Activated CD8-positive, alpha-beta T cell treated with anti-CD3 and anti-CD28 coated beads for 36 hours (primary cell): ENCODE measurements around the gene SFI1. TPM values are rescaled to one million over a fixed set of nuclear protein-coding genes. Genes with fewer than 3 reads are reported as not detected.

Experiments
- ATAC-seq: fragments of 200-7000 bp; cut with Tn5 transposase; one replicate; pipeline ENCODE4 v1.10.0; 2021; ENCODE audit warnings: mild to moderate bottlenecking, moderate library complexity
- CTCF ChIA-PET: fragments of 350-600 bp; sonication (Branson Sonifier 250); formaldehyde crosslinking; loops from one replicate; lab custom pipeline; 2021; ENCODE audit warnings: antibody characterized with exemption; lab: Charles Lee
- POLR2A ChIA-PET: fragments of 350-600 bp; sonication (Branson Sonifier 250); formaldehyde crosslinking; loops from one replicate; lab custom pipeline; 2021; ENCODE audit warnings: antibody characterized with exemption; lab: Charles Lee
- DNase-seq: peaks from one replicate; pipeline ENCODE4 v3.0.0-alpha.2; 2020
- H3K27ac Mint-ChIP-seq: one replicate; pipeline ENCODE4 v1.8.0; 2021; ENCODE audit warnings: mild to moderate bottlenecking, mixed read lengths
- H3K27me3 Mint-ChIP-seq: one replicate; pipeline ENCODE4 v1.8.0; 2021; ENCODE audit warnings: mixed read lengths
- H3K36me3 Mint-ChIP-seq: one replicate; pipeline ENCODE4 v1.8.0; 2021; ENCODE audit warnings: low read depth, mixed read lengths
- H3K4me1 Mint-ChIP-seq: one replicate; pipeline ENCODE4 v1.8.0; 2021; ENCODE audit warnings: low read depth, mixed read lengths
- H3K4me3 Mint-ChIP-seq: one replicate; pipeline ENCODE4 v1.8.0; 2021; ENCODE audit warnings: mild to moderate bottlenecking, moderate library complexity, mixed read lengths
- H3K9me3 Mint-ChIP-seq: one replicate; pipeline ENCODE4 v1.8.0; 2021; ENCODE audit warnings: mixed read lengths
- CTCF ChIP-seq: fragments of 200-600 bp; IDR thresholded peaks from one replicate; pipeline ENCODE4 v1.8.0; 2022; ENCODE audit warnings: antibody characterized with exemption, mild to moderate bottlenecking
- intact Hi-C: fragments of 100-400 bp; cut with micrococcal nuclease; formaldehyde crosslinking; loops from one replicate; pipeline ENCODE4 v1.10.0; 2022
- total RNA-seq, 2 experiments: library from RNA; stranded (reverse); gene quantifications; one replicate each; pipeline ENCODE4 v1.2.3, GENCODE V29; 2021

SFI1 gene
- total RNA-seq, 2 experiments from 2014 or later = 273 to 274 TPM

GRCh38 chr22:31569126-31569525, 72.8 kb downstream of the SFI1 start:
- Mint-ChIP-seq H3K4me3 (no peak overlapping the region), H3K27ac (peak overlapping the region; percentile 76), H3K9me3 (no peaks in the 10 kb centered on the region), H3K27me3 (no peaks in the 10 kb centered on the region), H3K4me1 (peaks cover 5% of the 10 kb centered on the region), H3K36me3 (peaks cover 39% of the 10 kb centered on the region)
- no peak for DNase-seq
- intact Hi-C loops = no loop called here
- no peak for TF ChIP-seq CTCF
- ChIA-PET CTCF (interaction anchor here (0.8 to 3.7 kb wide), 3 partner anchors 8 to 13 kb away, joined by 3 to 12 read pairs (median 3); no protein-coding TSS in a partner anchor), POLR2A (no interaction called here)
- ATAC-seq = no peak

- CTCF ChIA-PET = interaction anchor here (1.7 kb wide), 1 partner anchor 16 kb away, joined by 4 read pairs; no protein-coding TSS in a partner anchor
- peaks cover 55% of the 10 kb centered on the region for H3K36me3 Mint-ChIP-seq
Measured at GRCh38 chr22:31572939-31573338, 76.6 kb downstream of the SFI1 start.

DNA sequence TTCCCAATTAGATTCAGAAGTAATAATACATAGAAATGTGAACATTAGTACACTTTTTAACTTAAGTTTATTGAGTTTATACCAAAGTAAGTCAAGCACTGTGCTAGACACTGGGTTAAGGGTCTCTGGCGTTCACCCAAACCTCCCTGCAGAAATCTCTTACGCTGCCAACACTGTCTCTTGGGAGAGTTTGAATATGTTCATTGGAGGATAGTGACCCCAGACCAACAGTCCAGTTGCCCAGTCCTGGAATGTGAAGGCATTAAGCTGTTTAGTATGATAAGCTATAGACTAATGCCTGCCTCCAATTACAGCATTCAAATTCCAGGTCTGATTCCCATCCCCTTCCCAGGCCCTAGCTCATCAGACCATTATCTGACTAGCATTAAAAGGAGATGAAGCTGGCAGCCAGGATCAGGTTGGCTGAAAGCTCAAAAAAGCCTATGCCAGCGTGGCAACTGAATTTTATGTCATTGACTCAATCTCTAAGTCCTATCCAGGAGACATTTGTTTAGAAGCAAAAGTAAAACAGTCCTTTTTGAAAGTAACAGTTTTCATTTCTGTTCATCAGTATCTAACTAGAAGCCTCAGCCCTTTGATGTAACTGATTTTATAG, 77.8 kb downstream of the SFI1 start:
- Mint-ChIP-seq H3K9me3 (no peaks in the 10 kb centered on the region), H3K36me3 (peaks cover 59% of the 10 kb centered on the region), H3K4me3 (no peak overlapping the region), H3K27me3 (no peaks in the 10 kb centered on the region), H3K27ac (peak overlapping the region; percentile 38), H3K4me1 (peaks cover 11% of the 10 kb centered on the region)
- no peak for ATAC-seq
- ChIA-PET POLR2A (interaction anchor here (0.8 kb wide), 1 partner anchor 16 kb away, joined by 3 read pairs; no protein-coding TSS in a partner anchor), CTCF (interaction anchor here (0.8 to 1.0 kb wide), 4 partner anchors 9 to 72 kb away, joined by 3 read pairs; no protein-coding TSS in a partner anchor)
- no peak for TF ChIP-seq CTCF
- DNase-seq = no peak
- intact Hi-C loops = no loop called here

More at GRCh38 chr22:31572939-31573338, 76.6 kb downstream of the SFI1 start:
- no peak for DNase-seq
- POLR2A ChIA-PET = no interaction called here
- peak overlapping the region; percentile 45 for H3K27ac Mint-ChIP-seq
- peaks cover 12% of the 10 kb centered on the region for H3K4me1 Mint-ChIP-seq
- H3K4me3 Mint-ChIP-seq = no peak overlapping the region
- intact Hi-C loops = no loop called here
- ATAC-seq = no peak
- no peaks in the 10 kb centered on the region for H3K9me3 Mint-ChIP-seq
- TF ChIP-seq CTCF = no peak
- H3K27me3 Mint-ChIP-seq = no peaks in the 10 kb centered on the region

GRCh38 chr22:31575190-31575589, 78.9 kb downstream of the SFI1 start:
- CTCF ChIA-PET = interaction anchor here (1.0 kb wide), 1 partner anchor 59 kb away, joined by 3 read pairs; no protein-coding TSS in a partner anchor
- Mint-ChIP-seq H3K36me3 (peaks cover 60% of the 10 kb centered on the region), H3K4me1 (peaks cover 8% of the 10 kb centered on the region), H3K4me3 (no peak overlapping the region), H3K9me3 (no peaks in the 10 kb centered on the region), H3K27ac (no peak overlapping the region), H3K27me3 (no peaks in the 10 kb centered on the region)
- no peak for TF ChIP-seq CTCF
- intact Hi-C loops = no loop called here
- ATAC-seq (no peak), DNase-seq (no peak)
- POLR2A ChIA-PET = interaction anchor here (1.3 kb wide), 1 partner anchor 47 kb away, joined by 3 read pairs; no protein-coding TSS in a partner anchor

DNA sequence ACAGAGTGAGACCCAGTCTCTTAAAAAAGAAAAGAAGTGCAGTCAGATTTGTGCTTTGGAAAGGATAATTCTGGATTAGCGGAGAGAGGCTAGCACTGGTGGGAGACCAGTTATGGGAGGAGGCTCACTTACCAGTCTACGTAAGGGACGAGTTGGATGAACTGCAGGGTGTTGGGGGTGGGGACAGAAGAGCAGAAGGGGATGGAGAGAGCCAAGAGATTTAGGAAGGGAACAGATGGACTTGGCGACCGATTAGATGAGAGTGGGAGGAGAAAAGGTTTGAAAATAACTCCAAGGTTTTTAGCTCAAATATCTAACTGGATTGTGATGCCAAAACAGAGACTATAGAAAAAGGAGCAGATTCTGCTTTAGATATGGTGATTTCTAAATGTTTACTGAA, 81.4 kb downstream of the SFI1 start:
- Mint-ChIP-seq H3K9me3 (no peaks in the 10 kb centered on the region), H3K4me3 (no peak overlapping the region), H3K4me1 (peaks cover 17% of the 10 kb centered on the region), H3K36me3 (peaks cover 55% of the 10 kb centered on the region), H3K27me3 (no peaks in the 10 kb centered on the region), H3K27ac (peak overlapping the region; percentile 3)
- intact Hi-C loops = no loop called here
- ATAC-seq (no peak), DNase-seq (no peak)
- ChIA-PET POLR2A (interaction anchor here (0.9 to 1.0 kb wide), 2 partner anchors 36 to 37 kb away, joined by 3 read pairs; no protein-coding TSS in a partner anchor), CTCF (interaction anchor here (0.6 to 3.2 kb wide), 3 partner anchors 16 to 658 kb away, joined by 3 to 10 read pairs (median 5); no protein-coding TSS in a partner anchor)
- TF ChIP-seq CTCF = no peak
